Measurements from ENCODE around the gene ATP11A.
"Not testable (repeated sequence)": the region's sequence is repeated elsewhere in the genome, so short reads cannot be mapped to it uniquely, and the experiment has no call there.

ATP11A gene

DNA sequence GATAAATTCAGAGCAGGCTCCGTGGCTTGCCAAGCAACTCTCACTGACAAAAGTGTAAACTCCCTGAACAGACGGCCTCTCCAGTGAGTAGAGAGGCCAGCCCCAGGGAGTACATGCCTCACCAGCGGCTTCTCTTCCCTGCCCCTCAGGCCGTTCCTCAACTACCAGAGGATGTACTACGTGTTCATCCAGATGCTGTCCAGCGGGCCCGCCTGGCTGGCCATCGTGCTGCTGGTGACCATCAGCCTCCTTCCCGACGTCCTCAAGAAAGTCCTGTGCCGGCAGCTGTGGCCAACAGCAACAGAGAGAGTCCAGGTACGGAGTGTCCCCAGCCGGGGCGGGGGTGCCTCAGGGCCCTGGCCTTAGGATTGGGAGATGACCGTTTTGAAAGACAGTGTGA, 185.8 kb downstream of the ATP11A start:
- DNase-seq, result no peak

- DNase-seq, result no peak
These were observed 186.6 kb downstream of the ATP11A start for GRCh38 chr13:112876305-112877000.

GRCh38 chr13:112877066-112877465, 187.2 kb downstream of the ATP11A start:
- no peak for DNase-seq

DNA sequence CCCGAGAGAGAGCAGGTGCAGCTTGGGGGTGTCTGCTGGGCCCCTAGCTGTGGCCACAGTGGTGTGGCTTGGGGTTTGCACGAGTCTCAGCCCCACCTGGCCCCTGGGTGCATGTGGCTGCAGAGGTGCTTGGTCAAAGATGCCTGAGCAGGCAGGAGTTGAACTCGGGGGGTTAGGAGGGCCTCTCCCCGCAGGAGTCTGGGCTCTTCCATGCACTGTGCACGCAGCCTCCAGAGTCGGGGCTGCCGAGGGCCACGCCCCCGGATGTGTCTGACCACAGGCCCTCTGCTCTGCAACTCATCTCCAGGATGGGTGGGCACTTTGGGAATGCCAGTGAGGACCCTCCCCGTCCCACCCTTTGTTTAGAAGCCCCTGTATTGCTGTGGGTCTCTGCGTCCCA, 187.7 kb downstream of the ATP11A start:
- DNase-seq, result no peak

GRCh38 chr13:112877976-112878955, 188.4 kb downstream of the ATP11A start:
- DNase-seq, result no peak

- no peak for DNase-seq
These were observed 189.5 kb downstream of the ATP11A start for GRCh38 chr13:112879283-112879833.

DNA sequence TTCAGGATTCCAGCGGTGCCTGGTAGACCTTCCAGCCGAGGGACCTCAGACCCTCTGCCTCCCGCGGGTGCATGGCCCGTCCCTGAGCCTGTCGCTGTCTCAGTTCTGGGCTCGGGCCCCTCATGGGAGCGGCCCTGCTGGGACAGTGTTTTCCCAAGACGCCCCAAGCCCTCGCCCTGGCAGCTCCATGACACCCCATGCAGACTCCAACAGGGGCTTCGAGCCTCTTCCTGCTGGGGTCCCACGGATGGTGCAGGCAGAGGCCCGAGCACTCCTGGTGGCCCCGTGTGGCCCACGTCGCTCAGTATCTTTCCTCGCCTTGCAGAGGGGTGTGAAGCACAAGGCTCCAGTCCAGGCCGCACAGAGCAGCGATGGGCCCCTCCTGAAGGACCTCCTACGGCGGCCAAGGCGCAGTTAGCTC, 190.4 kb downstream of the ATP11A start:
- DNase-seq, result no peak

- DNase-seq, result no peak
These were observed 191.2 kb downstream of the ATP11A start for GRCh38 chr13:112880976-112881540.

DNA sequence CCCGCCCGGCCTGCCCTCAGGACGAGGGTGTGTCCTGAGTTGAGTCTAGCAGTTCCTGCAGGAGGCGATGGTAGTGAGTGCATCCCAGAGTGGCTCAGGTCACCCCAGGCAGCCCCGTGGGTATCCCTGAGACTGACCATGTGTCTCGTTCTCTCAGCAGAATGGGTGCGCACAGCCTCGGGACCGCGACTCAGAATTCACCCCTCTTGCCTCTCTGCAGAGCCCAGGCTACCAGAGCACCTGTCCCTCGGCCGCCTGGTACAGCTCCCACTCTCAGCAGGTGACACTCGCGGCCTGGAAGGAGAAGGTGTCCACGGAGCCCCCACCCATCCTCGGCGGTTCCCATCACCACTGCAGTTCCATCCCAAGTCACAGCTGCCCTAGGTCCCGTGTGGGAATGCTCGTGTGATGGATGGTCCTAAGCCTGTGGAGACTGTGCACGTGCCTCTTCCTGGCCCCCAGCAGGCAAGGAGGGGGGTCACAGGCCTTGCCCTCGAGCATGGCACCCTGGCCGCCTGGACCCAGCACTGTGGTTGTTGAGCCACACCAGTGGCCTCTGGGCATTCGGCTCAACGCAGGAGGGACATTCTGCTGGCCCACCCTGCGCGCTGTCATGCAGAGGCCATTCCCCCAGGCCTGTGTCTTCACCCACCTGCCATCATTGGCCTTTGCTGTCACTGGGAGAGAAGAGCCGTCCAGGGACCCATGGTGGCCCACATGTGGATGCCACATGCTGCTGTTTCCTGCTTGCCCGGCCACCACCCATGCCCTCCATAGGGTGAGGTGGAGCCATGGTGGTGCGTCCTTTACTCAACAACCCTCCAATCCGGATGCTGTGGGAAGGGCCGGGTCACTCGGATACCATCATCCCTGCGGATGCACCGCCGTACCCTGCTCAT, 192.1 kb downstream of the ATP11A start:
- DNase-seq, result no peak

- no peak for DNase-seq
These were observed 192.8 kb downstream of the ATP11A start for GRCh38 chr13:112882555-112883024.

- no peak for DNase-seq
These were observed 193.6 kb downstream of the ATP11A start for GRCh38 chr13:112883241-112883945.

DNA sequence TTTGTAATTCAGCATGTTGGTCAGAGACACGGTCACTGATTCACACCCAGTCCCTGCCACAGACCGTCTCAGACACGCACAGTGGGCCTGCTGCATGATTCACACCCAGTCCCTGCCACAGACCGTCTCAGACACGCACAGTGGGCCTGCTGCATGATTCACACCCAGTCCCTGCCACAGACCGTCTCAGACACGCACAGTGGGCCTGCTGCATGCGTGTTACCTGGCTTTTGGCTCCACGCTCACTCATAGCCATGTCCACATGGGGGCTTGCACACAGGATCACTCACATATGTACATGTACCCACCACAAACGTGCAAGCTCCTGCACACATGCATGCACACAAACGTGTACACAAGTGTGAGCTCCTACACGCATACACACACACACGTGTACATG, 194.9 kb downstream of the ATP11A start:
- DNase-seq, result not testable (repeated sequence)

DNA sequence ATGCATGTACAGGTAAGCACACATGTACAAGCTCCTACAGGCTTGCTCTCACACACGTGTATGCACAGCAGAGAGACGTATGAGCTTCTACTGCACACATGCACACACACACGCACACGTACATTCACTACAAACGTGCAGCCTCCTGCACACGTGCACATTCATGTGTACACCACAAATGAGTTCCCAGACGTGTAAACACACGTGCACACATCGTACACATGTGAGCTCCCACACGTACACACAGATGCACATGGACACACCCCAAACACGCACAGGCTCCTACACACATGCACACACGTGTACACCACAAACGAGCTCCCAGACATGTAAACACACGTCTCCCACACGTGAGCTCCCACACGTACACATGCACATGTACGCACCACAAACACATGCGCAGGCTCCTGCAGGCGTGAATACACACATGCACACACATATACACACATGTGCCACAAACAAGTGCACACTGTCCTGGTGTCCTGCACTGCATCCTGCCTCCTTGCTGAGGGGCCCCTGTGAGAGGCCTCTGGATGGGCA, 195.5 kb downstream of the ATP11A start:
- no peak for DNase-seq

- DNase-seq, result no peak
These were observed 196.0 kb downstream of the ATP11A start for GRCh38 chr13:112885782-112886268.

GRCh38 chr13:112887151-112887550, 197.3 kb downstream of the ATP11A start:
- DNase-seq, result no peak

GRCh38 chr13:112887557-112887991, 197.7 kb downstream of the ATP11A start:
- no peak for DNase-seq

DNA sequence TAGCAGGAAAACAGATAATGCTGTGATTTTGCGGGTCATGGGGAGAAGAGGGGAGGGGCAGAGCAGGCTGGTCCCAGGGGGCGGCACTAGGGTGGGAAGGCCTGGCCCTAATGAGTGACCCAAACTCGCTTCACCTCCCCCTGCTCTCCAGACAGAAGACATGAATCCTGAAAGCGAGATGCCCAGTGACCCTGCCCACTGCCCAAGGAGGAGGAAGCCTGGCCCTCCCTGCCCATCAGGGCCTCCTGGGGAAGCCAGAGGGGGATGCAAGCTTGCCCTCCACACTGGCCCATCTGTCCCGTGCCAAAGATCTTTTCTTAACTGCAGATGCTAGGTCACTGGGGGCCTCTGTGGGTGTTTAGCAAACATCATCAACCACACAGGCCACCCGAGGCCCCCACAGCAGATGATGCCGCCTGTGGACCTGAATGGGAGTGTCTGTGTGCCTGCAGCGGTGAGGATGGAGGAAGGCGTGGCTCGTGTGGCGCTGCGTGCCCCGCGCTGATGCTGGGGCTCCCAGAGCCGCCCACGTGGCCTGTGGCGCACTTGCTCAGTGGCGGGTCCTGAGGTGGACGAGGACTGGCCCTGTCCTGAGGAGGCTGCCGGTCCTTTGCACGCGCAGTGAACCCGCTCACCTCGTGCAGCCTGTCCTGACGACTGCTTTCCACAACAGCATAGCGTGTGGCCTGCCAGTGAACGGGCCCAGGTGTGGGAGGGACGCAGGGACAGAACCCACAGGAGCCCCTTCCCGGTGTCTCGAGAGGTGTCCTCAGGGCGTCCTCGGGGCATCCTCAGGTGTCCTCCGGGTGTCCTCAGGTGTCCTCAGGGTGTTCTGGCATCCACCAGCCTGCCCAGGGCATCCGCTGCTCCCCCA, 198.6 kb downstream of the ATP11A start:
- DNase-seq, result no peak
